Measurements from ENCODE around the gene MRPS25.
"Not testable (repeated sequence)": the region's sequence is repeated elsewhere in the genome, so short reads cannot be mapped to it uniquely, and the experiment has no call there.

Gene MRPS25

GRCh38 chr3:15043408-15044171 lies 21.5 kb downstream of the MRPS25 start:
- DNase-seq (ENCODE audit: low spot score), result no peak

GRCh38 chr3:15042936-15043335 lies 22.2 kb downstream of the MRPS25 start:
- no peak for DNase-seq (ENCODE audit: low spot score)

GRCh38 chr3:15041950-15042349 lies 23.2 kb downstream of the MRPS25 start:
- DNase-seq (ENCODE audit: low spot score), result no peak

- no peak for DNase-seq (ENCODE audit: low spot score)
Measured at GRCh38 chr3:15040844-15041243, 24.3 kb downstream of the MRPS25 start.

GRCh38 chr3:15038306-15038705 lies 26.8 kb downstream of the MRPS25 start:
- no peak for DNase-seq (ENCODE audit: low spot score)

GRCh38 chr3:15033103-15033502 lies 32.0 kb downstream of the MRPS25 start:
- DNase-seq (ENCODE audit: low spot score), result no peak

GRCh38 chr3:15032650-15033049 lies 32.5 kb downstream of the MRPS25 start:
- DNase-seq (ENCODE audit: low spot score), result no peak

- DNase-seq (ENCODE audit: low spot score), result no peak
Measured at GRCh38 chr3:15029625-15030024, 35.5 kb downstream of the MRPS25 start.

- no peak for DNase-seq (ENCODE audit: low spot score)
Measured at GRCh38 chr3:15023719-15024118, 41.4 kb downstream of the MRPS25 start.

- no peak for DNase-seq (ENCODE audit: low spot score)
Measured at GRCh38 chr3:15023249-15023648, 41.9 kb downstream of the MRPS25 start.

GRCh38 chr3:15017191-15017590 lies 47.9 kb downstream of the MRPS25 start:
- no peak for DNase-seq (ENCODE audit: low spot score)

- DNase-seq (ENCODE audit: low spot score), result no peak
Measured at GRCh38 chr3:15015456-15015855, 49.7 kb downstream of the MRPS25 start.

GRCh38 chr3:15014606-15015328 lies 50.3 kb downstream of the MRPS25 start:
- DNase-seq (ENCODE audit: low spot score), result no peak

GRCh38 chr3:15011174-15011573 lies 53.9 kb downstream of the MRPS25 start:
- DNase-seq (ENCODE audit: low spot score), result no peak

- DNase-seq (ENCODE audit: low spot score), result no peak
Measured at GRCh38 chr3:15010664-15011063, 54.5 kb downstream of the MRPS25 start.

- no peak for DNase-seq (ENCODE audit: low spot score)
Measured at GRCh38 chr3:15009167-15009566, 55.9 kb downstream of the MRPS25 start.

- no peak for DNase-seq (ENCODE audit: low spot score)
Measured at GRCh38 chr3:15007681-15008141, 57.4 kb downstream of the MRPS25 start.

- DNase-seq (ENCODE audit: low spot score), result not testable (repeated sequence)
Measured at GRCh38 chr3:14999182-14999581, 65.9 kb downstream of the MRPS25 start.
